ENCODE data around the gene LRBA. TPM values are rescaled to one million over a fixed set of nuclear protein-coding genes. Genes with fewer than 3 reads are reported as not detected.

The LRBA gene
- total and polyA plus RNA-seq, 4 donors, result 8.2 to 69.8 (median 32.8) TPM

DNA sequence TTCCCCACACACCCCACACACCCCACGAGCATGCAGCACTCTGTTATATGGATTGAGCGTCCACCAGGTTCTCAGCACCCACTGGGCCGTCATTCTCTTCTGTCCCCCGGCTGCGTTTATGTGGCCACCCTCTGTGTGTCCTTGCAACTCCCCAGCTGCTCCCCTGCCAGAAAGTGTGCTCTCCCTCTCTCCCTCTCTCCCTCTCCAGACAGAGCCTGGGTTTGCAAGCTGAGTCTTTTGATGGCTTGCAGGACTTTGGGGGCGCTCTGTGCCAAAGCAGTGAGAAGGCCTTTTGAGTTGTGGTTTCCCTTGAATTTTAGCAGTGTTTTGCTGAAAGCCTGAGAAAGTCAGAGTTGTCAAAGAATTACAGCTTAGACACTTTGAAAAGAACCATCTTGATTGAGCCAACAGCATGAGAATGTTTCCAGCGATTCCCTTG is 763.3 kb downstream of the LRBA start:
- H3K4me1 ChIP-seq (ENCODE audit: control insufficient read depth in 4 of 4, insufficient read depth in 4 of 4, low read length in 3 of 4), result no peaks in the 10 kb centered on the region
- H3K9me3 ChIP-seq (ENCODE audit: control insufficient read depth in 4 of 4, low read length in 3 of 4), result no peaks in the 10 kb centered on the region
- H3K4me3 ChIP-seq (ENCODE audit: low read depth in 1 of 3, low read length in 3 of 3), result no peak overlapping the region
- no peaks in the 10 kb centered on the region for H3K36me3 ChIP-seq (ENCODE audit: control insufficient read depth in 4 of 4, insufficient read depth in 3 of 4, low read depth in 1 of 4, low read length in 3 of 4)
- no peak for TF ChIP-seq GABPA (IDR thresholded peaks at IDR 0.05 in 1 of 2, conservative IDR thresholded peaks at IDR 0.05 in 1 of 2)
- no peak for TF ChIP-seq EGR1 (IDR thresholded peaks at IDR 0.05; ENCODE audit: low read depth in 2 of 2)
- TF ChIP-seq RAD21 (IDR thresholded peaks at IDR 0.05), result no peak
- TF ChIP-seq, protein P1, sequence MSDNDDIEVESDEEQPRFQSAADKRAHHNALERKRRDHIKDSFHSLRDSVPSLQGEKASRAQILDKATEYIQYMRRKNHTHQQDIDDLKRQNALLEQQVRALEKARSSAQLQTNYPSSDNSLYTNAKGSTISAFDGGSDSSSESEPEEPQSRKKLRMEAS (IDR thresholded peaks at IDR 0.05), result no peak
- no peak for TF ChIP-seq JUND (IDR thresholded peaks at IDR 0.05)
- TF ChIP-seq RXRA (IDR thresholded peaks at IDR 0.05), result no peak
- TF ChIP-seq HNF4G (IDR thresholded peaks at IDR 0.05), result no peak
- TF ChIP-seq, protein P2, sequence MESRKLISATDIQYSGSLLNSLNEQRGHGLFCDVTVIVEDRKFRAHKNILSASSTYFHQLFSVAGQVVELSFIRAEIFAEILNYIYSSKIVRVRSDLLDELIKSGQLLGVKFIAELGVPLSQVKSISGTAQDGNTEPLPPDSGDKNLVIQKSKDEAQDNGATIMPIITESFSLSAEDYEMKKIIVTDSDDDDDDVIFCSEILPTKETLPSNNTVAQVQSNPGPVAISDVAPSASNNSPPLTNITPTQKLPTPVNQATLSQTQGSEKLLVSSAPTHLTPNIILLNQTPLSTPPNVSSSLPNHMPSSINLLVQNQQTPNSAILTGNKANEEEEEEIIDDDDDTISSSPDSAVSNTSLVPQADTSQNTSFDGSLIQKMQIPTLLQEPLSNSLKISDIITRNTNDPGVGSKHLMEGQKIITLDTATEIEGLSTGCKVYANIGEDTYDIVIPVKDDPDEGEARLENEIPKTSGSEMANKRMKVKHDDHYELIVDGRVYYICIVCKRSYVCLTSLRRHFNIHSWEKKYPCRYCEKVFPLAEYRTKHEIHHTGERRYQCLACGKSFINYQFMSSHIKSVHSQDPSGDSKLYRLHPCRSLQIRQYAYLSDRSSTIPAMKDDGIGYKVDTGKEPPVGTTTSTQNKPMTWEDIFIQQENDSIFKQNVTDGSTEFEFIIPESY (IDR thresholded peaks at IDR 0.05), result no peak
- TF ChIP-seq, protein P3, sequence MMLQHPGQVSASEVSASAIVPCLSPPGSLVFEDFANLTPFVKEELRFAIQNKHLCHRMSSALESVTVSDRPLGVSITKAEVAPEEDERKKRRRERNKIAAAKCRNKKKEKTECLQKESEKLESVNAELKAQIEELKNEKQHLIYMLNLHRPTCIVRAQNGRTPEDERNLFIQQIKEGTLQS (IDR thresholded peaks at IDR 0.05), result no peak
- TF ChIP-seq HNF4A (conservative IDR thresholded peaks at IDR 0.05), result no peak
- TF ChIP-seq, protein P4, sequence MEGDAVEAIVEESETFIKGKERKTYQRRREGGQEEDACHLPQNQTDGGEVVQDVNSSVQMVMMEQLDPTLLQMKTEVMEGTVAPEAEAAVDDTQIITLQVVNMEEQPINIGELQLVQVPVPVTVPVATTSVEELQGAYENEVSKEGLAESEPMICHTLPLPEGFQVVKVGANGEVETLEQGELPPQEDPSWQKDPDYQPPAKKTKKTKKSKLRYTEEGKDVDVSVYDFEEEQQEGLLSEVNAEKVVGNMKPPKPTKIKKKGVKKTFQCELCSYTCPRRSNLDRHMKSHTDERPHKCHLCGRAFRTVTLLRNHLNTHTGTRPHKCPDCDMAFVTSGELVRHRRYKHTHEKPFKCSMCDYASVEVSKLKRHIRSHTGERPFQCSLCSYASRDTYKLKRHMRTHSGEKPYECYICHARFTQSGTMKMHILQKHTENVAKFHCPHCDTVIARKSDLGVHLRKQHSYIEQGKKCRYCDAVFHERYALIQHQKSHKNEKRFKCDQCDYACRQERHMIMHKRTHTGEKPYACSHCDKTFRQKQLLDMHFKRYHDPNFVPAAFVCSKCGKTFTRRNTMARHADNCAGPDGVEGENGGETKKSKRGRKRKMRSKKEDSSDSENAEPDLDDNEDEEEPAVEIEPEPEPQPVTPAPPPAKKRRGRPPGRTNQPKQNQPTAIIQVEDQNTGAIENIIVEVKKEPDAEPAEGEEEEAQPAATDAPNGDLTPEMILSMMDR (IDR thresholded peaks at IDR 0.05; ENCODE audit: low read depth, low read length, missing input control), result no peak
- TF ChIP-seq, protein P5, sequence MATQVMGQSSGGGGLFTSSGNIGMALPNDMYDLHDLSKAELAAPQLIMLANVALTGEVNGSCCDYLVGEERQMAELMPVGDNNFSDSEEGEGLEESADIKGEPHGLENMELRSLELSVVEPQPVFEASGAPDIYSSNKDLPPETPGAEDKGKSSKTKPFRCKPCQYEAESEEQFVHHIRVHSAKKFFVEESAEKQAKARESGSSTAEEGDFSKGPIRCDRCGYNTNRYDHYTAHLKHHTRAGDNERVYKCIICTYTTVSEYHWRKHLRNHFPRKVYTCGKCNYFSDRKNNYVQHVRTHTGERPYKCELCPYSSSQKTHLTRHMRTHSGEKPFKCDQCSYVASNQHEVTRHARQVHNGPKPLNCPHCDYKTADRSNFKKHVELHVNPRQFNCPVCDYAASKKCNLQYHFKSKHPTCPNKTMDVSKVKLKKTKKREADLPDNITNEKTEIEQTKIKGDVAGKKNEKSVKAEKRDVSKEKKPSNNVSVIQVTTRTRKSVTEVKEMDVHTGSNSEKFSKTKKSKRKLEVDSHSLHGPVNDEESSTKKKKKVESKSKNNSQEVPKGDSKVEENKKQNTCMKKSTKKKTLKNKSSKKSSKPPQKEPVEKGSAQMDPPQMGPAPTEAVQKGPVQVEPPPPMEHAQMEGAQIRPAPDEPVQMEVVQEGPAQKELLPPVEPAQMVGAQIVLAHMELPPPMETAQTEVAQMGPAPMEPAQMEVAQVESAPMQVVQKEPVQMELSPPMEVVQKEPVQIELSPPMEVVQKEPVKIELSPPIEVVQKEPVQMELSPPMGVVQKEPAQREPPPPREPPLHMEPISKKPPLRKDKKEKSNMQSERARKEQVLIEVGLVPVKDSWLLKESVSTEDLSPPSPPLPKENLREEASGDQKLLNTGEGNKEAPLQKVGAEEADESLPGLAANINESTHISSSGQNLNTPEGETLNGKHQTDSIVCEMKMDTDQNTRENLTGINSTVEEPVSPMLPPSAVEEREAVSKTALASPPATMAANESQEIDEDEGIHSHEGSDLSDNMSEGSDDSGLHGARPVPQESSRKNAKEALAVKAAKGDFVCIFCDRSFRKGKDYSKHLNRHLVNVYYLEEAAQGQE (IDR thresholded peaks at IDR 0.05), result no peak
- no peak for TF ChIP-seq FOXA1 (IDR thresholded peaks at IDR 0.05)
- no peak for TF ChIP-seq YY1 (IDR thresholded peaks at IDR 0.05)
- TF ChIP-seq TAF1 (conservative IDR thresholded peaks at IDR 0.05), result no peak
- TF ChIP-seq SP1 (IDR thresholded peaks at IDR 0.05), result no peak
- no peak for TF ChIP-seq NR2F2 (IDR thresholded peaks at IDR 0.05)
- TF ChIP-seq FOXA2 (IDR thresholded peaks at IDR 0.05), result no peak
- 89% methylated on average over 7 of the region's 7 CpGs for WGBS
- no peak overlapping the region for H3K9ac ChIP-seq (ENCODE audit: low read depth in 1 of 2, low read length in 2 of 2)
- DNase-seq (ENCODE audit: low spot score), result no peak
- no peaks in the 10 kb centered on the region for H3K27me3 ChIP-seq (ENCODE audit: control insufficient read depth in 4 of 4, insufficient read depth in 4 of 4, low read length in 3 of 4)
- H3K27ac ChIP-seq (ENCODE audit: low read depth in 1 of 2, low read length in 2 of 2), result no peak overlapping the region

Data from liver (tissue), 9 donors.